WTC11 (cell line): ENCODE measurements around the gene DEPDC5. TPM values are rescaled to one million over a fixed set of nuclear protein-coding genes. Genes with fewer than 3 reads are reported as not detected.

Experiments
- ATAC-seq: fragments of 200-7000 bp; cut with Tn5 transposase; 2 replicates; pipeline ENCODE4 v1.10.0; 2021; ENCODE audit warnings: mild to moderate bottlenecking, moderate library complexity
- CTCF ChIA-PET: fragments of 300-600 bp; sonication (Branson Sonifier 250); formaldehyde crosslinking; loops from one replicate; lab custom pipeline; 2021; ENCODE audit warnings: antibody characterized with exemption; lab: Charles Lee
- POLR2A ChIA-PET: fragments of 350-600 bp; sonication (Branson Sonifier 250); formaldehyde crosslinking; loops from one replicate; lab custom pipeline; 2021; ENCODE audit warnings: antibody characterized with exemption; lab: Charles Lee
- DNase-seq: peaks from one replicate; pipeline ENCODE4 v3.0.0; 2021; ENCODE audit warnings: low spot score
- H3K27ac Mint-ChIP-seq: 2 replicates; pipeline ENCODE4 v1.8.0; 2021; ENCODE audit warnings: mixed read lengths
- H3K27me3 Mint-ChIP-seq: 2 replicates; pipeline ENCODE4 v1.8.0; 2021; ENCODE audit warnings: low read depth, mild to moderate bottlenecking, moderate library complexity, mixed read lengths
- H3K36me3 Mint-ChIP-seq: 2 replicates; pipeline ENCODE4 v1.8.0; 2021; ENCODE audit warnings: mixed read lengths
- H3K4me1 Mint-ChIP-seq: 2 replicates; pipeline ENCODE4 v1.8.0; 2022; ENCODE audit warnings: mixed read lengths
- H3K4me3 Mint-ChIP-seq: 2 replicates; pipeline ENCODE4 v1.8.0; 2021; ENCODE audit warnings: mild to moderate bottlenecking, moderate library complexity, mixed read lengths
- H3K9me3 Mint-ChIP-seq: 2 replicates; pipeline ENCODE4 v1.8.0; 2021; ENCODE audit warnings: mixed read lengths
- AR ChIP-seq: fragments of 250-450 bp; sonication (Bioruptor Pico); IDR thresholded peaks from 2 replicates; pipeline ENCODE4 v1.9.0; 2021; ENCODE audit warnings: mild to moderate bottlenecking
- ARID4B ChIP-seq: sonication (generic); formaldehyde crosslinking; IDR thresholded peaks from 2 replicates; pipeline ENCODE4 v1.8.0; 2023; ENCODE audit warnings: missing genetic modification reagents, mild to moderate bottlenecking, borderline replicate concordance
- ATF1 ChIP-seq: sonication (generic); formaldehyde crosslinking; IDR thresholded peaks from 2 replicates; pipeline ENCODE4 v1.8.1; 2023; ENCODE audit warnings: mild to moderate bottlenecking, moderate library complexity, missing genetic modification reagents
- E2F4 ChIP-seq: sonication (generic); formaldehyde crosslinking; IDR thresholded peaks from 2 replicates; pipeline ENCODE4 v1.8.1; 2022; ENCODE audit warnings: low read depth, mild to moderate bottlenecking, moderate library complexity, missing genetic modification reagents, borderline replicate concordance
- FOXP1 ChIP-seq: sonication (generic); formaldehyde crosslinking; IDR thresholded peaks from 2 replicates; pipeline ENCODE4 v1.8.0; 2022; ENCODE audit warnings: missing genetic modification reagents, mild to moderate bottlenecking, moderate library complexity, borderline replicate concordance
- FOXP4 ChIP-seq: sonication (generic); formaldehyde crosslinking; IDR thresholded peaks from 2 replicates; pipeline ENCODE4 v1.8.0; 2022; ENCODE audit warnings: mild to moderate bottlenecking, missing genetic modification reagents
- GABPB1 ChIP-seq: sonication (generic); formaldehyde crosslinking; IDR thresholded peaks from 2 replicates; pipeline ENCODE4 v1.8.1; 2023; ENCODE audit warnings: mild to moderate bottlenecking, missing genetic modification reagents
- IRF1 ChIP-seq: sonication (generic); formaldehyde crosslinking; IDR thresholded peaks from 2 replicates; pipeline ENCODE4 v1.8.0; 2023; ENCODE audit warnings: missing genetic modification reagents
- MLX ChIP-seq: sonication (generic); formaldehyde crosslinking; IDR thresholded peaks from 2 replicates; pipeline ENCODE4 v1.8.1; 2023; ENCODE audit warnings: mild to moderate bottlenecking, missing genetic modification reagents, moderate library complexity
- USF1 ChIP-seq: sonication (generic); formaldehyde crosslinking; IDR thresholded peaks from 2 replicates; pipeline ENCODE4 v1.8.0; 2022; ENCODE audit warnings: mild to moderate bottlenecking, missing genetic modification reagents
- ZBTB21 ChIP-seq: sonication (generic); formaldehyde crosslinking; IDR thresholded peaks from 2 replicates; pipeline ENCODE4 v1.8.1; 2023; ENCODE audit warnings: mild to moderate bottlenecking, missing genetic modification reagents, borderline replicate concordance
- ZNF532 ChIP-seq: fragments of 250-450 bp; sonication (Bioruptor Pico); IDR thresholded peaks from 2 replicates; pipeline ENCODE4 v1.9.0; 2021; ENCODE audit warnings: mild to moderate bottlenecking, borderline replicate concordance
- total RNA-seq: library from RNA; stranded (reverse); gene quantifications from 3 replicates; pipeline ENCODE4 v1.2.3, GENCODE V29; 2021

The DEPDC5 gene
- total RNA-seq, 1 experiment from 2014 or later, result 40.5 TPM

GRCh38 chr22:31789803-31790202 lies 36.0 kb downstream of the DEPDC5 start (continued):
- TF ChIP-seq MLX (CRISPR knock-in tag) (no peak), AR (CRISPR knock-in tag) (no peak), USF1 (CRISPR knock-in tag) (no peak), ZBTB21 (CRISPR knock-in tag) (no peak), ARID4B (CRISPR knock-in tag) (no peak)

- Mint-ChIP-seq H3K27me3 (no peaks in the 10 kb centered on the region), H3K4me3 (no peak overlapping the region), H3K36me3 (peaks cover 6% of the 10 kb centered on the region; the same call in 1 of the 2 replicates), H3K4me1 (no peaks in the 10 kb centered on the region), H3K9me3 (no peaks in the 10 kb centered on the region), H3K27ac (0 out of 2 replicates have a peak overlapping the region, but pooled peaks have one; percentile 45)
- DNase-seq, result no peak
- CTCF ChIA-PET, result interaction anchor here (2.6 kb wide), 1 partner anchor 180 kb away, joined by 11 read pairs; no protein-coding TSS in a partner anchor
- ATAC-seq, result no peak
- POLR2A ChIA-PET, result no interaction called here
- TF ChIP-seq FOXP1 (CRISPR knock-in tag) (no peak), ARID4B (CRISPR knock-in tag) (no peak), ZNF532 (CRISPR knock-in tag) (no peak), ATF1 (CRISPR knock-in tag) (no peak), FOXP4 (CRISPR knock-in tag) (no peak), E2F4 (no peak), IRF1 (CRISPR knock-in tag) (no peak), GABPB1 (CRISPR knock-in tag) (no peak)
Observed at GRCh38 chr22:31790240-31790639, 36.4 kb downstream of the DEPDC5 start.
